ENCODE measurements around the gene MED10. TPM values are rescaled to one million over a fixed set of nuclear protein-coding genes. Genes with fewer than 3 reads are reported as not detected.

Gene MED10
- total RNA-seq, 1 experiment from 2014 or later, result 30.0 TPM

DNA sequence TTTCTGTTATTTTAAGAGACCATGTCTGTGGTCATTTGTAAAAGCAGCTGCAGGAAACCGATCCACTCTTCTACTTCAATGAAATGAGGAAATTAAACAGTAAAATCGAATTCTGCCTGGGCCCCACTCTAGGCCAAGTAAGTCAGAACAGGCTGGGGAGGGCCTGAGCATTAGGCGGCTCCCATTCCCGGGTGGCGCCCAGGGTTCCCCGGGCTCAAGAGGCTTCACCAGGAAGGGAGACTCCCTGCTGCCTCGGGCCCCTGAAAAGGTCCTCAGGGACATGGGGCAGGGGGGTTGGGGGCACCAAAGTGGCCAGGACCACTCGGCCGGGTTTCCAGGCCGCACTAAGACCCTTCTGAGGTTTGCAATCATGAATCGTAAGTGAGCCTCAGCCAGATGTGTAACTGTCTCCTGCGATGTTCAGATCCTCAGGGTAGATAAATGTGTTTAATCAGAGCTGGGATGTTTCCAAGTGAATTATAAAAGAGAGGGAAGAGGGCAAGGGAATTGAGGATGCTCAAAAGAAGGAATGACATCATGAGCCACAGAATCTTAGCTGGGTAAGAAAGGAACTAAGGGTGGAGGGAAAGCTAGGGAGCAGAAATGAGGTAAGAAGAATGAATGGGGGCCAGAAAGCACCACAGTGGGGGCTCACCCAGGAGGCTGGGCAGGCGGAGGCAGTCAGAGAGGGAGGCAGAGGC lies 24.6 kb downstream of the MED10 start:
- no peak for DNase-seq (ENCODE audit: extremely low read depth, low read depth)

DNA sequence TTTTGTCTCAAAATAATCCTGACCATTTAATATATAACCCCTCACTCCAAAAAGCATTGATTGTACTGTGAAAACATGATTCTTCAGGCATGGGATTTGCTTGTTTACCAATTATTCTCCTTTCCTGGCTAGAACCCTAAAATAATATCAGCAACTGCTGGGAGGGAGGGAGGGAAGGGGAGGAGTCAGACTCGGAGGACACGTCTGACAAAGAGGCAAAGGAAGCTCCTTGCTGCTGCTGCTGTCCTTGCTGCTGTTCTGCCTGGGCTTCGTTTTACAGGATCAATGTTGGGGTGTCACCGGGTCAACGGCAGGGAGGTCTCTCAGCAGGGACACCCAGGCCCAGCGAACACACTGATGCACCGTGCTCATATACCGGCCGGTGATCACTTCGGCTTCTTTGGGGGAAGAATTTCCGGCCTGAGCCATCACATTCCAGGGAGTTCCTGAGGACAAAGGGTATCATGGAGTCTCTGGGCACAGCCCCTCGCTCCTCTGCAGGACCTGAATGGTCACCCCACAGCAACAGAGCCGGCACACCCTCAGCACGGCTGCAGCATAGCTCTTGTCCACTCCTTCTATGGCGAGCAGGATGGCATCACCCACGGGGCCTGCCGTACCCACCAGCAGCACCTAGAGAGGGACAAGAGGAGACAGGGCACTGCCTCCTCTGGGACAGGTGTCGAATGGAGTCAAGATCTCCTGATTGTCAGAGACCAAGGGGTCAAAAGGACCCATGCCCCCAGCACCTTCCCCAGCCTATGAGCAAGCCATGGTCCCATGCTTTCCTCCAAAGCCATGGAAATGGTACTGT lies 27.9 kb downstream of the MED10 start:
- DNase-seq (ENCODE audit: extremely low read depth, low read depth), result no peak

DNA sequence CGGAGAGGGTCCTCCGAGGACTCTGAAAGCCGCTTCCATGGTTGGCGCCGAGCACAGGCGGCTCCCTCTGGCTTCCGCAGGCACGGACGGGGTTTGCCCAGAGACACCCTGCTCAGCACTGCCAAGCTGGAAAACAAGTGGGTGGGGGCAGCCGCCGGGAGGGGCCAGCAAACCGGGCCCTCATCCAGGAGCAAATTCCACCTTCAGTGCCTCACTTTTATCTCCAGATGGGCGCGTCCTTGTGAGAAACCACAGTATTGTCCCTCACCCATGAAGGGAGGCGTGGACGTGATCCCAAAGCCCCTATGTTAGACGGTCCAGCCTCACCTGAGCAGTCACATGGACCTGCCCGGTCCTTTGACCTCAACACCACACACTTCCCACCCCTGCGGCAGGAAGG lies 29.0 kb downstream of the MED10 start:
- no peak for DNase-seq (ENCODE audit: extremely low read depth, low read depth)

DNA sequence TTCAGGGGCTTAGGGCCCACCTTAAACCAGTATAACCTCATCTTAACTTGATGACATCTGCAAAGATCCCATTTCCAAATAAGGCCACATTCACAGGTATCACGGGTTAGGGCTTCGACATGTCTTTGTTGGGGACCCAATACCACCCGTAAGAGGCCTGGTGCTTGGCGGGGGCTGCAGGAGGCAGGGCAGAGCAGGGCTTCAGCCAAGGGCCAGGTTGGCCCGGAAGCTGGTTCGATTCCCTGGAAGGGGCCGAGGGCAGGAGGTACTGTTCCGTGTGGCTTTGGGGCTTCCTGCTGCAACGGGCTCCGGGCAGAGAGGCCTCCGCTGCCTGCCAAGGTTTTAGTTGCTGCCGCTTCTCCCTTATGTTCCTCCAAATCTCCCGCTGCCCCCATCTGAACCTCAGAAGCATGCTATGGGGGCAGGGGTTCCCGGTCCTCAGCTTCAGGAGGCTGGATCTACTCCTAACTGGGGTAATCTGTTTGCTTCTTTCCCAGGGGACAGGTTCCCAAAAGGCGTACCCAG lies 29.8 kb downstream of the MED10 start:
- no peak for DNase-seq (ENCODE audit: extremely low read depth, low read depth)

DNA sequence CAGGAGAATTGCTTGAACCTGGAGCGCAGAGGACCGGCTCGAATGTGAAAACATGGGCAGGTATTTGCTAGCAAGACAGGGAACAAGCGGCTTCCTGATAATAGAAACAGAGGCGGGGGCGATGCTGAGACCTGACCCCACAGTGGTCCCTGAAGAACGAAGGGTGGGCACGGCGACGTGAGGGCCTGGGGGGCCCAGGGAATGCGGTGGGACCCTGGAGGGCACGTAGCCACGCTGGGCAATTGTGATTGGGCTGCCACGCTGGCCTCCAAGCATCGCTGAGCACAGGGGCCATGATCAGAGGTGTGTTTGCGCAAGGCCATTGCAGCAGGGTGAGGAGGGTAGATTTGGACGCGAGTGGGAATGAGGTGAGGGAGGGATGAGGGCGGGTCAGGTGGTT lies 30.7 kb downstream of the MED10 start:
- DNase-seq (ENCODE audit: extremely low read depth, low read depth), result no peak

DNA sequence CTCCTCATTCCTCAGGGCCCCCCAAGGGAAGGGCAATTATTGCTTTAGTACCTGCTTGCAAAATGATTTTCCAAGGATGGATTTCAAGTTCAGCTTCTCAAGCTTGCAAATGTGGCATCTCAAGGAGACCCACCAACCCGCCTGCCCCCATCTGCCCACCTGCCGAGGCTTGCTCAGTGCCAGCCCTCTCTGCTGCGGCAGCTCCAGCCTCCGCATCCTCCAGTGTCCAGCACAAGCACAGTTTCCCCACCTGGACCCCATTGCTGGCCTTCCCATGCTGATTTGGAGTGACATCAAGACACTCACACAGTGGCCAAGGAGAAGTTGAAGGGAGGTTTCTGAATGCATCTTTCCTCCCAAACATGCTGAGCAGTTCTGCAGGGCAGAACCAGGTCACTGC lies 31.2 kb downstream of the MED10 start:
- DNase-seq (ENCODE audit: extremely low read depth, low read depth), result no peak

DNA sequence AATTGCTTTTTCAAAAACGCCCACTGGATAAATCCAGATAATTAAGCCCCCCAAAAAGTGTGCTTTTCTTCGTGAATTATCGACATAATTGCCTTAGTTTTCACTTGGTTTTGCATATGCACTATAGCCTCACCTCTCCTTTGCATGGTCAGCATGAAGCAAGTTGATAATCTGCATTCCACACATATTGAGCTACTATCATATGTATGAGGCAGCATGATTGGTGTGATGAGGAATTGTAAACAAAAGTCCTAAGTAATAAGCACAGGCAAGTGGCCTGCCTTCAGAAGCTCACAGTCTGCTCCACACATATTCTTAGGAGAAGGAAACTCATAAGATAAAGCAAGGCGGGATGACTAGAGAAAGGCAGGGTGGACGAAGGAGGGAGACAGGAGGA lies 33.8 kb downstream of the MED10 start:
- no peak for DNase-seq (ENCODE audit: extremely low read depth, low read depth)

DNA sequence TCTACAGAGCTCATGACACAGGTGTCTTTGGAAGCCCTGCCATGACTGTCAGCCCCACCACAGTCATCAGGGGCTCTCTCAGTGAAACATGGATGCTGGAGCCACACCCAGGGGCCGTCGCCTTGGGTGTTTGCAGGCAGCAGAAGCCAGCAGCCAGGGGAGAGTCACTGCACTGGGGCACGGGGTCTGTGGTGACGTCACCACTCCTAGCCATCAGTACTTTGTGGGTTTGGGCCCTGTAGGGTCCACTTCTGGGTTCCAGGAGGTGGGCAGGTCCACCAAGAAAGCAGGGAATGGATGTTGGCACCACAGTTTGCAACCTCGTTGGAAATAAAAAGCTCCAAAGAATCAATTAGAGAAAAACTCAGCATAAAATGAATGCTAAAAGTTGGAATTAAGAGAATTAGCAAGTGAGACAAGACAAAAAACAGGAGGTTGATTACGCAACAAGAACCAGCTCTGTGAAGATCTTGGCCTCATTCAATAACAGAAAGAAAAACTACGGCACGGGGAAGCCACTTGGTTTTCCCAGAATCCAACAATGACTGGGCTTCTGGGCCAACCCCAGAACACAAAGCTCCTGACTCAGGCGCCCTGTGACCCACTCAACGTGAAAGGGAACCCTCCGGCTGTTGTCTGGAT lies 34.3 kb downstream of the MED10 start:
- no peak for DNase-seq (ENCODE audit: extremely low read depth, low read depth)

DNA sequence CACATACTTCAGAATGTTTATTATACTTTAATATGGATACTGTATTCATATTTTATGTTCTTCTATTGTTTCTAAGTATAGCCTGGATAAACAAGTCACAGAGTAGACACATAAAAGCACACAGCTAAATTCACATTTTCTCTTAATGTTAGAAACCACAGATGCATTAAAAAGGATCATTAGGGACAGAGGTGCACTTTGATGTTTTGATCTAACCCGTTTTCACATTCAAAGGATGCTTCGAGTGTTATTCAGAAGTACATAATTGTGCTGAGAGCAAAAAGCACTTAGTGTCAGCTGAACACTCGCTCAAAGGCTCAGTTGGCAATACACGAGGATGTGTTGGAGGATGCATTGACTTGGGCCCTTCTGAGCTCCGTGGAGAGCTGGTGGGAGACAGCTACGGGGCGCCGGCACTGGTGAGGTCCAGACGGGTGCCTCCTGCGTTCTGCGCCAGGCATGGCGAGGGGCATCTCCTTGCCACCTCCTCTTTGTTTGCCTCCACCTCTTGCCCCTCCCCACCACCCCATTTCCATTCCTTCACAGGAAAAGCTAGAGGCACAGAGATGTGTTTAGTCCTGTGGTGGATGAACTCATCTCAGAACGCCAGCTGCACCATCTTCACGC lies 35.5 kb downstream of the MED10 start:
- DNase-seq (ENCODE audit: extremely low read depth, low read depth), result no peak

DNA sequence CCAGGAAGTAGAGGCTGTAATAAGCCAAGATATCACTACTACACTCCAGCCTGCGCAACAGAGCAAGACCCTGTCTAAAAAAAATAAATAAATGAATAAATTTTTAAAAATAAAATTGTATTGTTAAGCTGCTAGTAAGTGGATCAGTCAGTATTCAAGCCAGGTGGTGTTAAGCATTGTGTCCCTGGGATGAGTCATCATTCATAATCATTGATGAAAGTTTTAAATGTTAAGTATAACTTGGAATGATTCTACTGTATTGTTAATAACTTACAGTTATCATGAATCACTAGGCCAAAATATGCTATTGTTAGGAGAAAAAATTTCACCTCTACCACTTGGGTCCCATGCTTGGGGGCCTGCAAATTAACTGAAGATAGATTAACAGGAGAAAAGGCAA lies 38.2 kb downstream of the MED10 start:
- DNase-seq (ENCODE audit: extremely low read depth, low read depth), result no peak

DNA sequence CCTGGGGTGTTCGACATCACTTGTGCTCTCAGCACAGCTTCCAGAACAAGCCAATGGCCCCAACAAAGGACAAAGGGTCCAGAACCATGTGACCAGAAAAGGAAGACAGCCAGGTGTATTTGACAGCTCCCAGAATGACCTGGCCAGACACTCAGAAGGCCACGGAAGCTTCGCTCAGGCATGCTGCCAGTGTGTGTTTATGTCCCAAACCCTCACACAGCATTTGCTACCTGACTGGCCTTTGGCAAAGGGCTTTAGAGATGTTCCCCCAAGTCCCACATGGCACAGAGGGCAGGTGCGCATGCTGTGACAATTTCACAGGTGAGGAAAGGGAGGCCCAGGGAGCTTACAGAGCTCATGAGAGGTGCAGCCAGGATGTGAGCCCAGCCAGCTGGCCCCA lies 39.5 kb downstream of the MED10 start:
- no peak for DNase-seq (ENCODE audit: extremely low read depth, low read depth)

DNA sequence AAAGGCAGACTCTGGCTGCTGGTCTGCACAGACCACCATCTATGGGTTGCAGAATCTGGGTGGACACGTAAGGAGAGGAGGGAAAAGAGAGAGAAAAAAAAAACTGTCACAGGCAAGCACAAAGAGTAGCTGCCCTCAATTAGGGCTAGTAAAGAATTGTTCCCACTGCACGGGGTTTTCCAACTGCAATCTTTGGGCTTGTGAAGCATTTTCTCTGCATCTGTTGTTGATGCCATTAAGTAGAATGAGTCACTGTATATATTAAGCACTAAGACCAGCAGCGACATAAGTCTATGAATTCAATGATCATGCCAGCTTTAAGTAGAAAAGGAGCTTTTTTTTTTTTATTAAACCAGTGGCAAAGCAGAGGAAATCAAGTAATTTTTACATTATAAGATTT lies 40.2 kb downstream of the MED10 start:
- no peak for DNase-seq (ENCODE audit: extremely low read depth, low read depth)

DNA sequence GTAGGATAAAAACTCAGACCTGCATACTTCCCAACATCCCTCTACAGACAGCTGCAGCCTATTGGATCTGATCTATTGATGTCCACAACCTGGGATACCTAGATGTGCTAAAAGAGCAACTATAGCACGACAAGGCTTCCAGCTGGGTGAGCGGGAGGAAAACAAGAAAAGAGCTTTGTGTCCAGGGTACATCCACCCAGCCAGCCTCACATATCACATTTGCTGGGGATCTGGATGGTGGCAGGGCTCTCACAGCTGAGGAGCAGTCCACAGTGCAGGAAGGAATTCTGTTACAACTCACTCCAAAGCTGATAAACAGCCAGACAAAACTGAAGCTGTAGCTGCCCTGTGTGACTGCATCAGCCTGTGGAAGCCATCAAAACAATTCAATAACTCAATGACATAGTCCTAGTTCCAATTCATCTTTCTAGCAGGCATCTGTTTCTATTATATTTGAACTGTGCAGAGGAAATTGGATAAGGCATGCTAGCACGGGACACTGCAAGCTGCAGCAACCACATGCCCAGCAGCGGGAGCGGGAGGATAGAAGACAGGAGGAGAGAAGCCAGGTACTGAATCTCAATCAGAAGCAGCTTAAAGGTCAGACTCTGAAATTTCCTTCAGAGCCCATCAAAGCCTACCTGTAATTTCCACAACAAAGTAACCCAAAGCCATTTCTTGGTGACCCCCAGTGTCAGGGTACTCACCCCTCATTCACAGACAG lies 45.0 kb downstream of the MED10 start:
- DNase-seq (ENCODE audit: extremely low read depth, low read depth), result no peak

DNA sequence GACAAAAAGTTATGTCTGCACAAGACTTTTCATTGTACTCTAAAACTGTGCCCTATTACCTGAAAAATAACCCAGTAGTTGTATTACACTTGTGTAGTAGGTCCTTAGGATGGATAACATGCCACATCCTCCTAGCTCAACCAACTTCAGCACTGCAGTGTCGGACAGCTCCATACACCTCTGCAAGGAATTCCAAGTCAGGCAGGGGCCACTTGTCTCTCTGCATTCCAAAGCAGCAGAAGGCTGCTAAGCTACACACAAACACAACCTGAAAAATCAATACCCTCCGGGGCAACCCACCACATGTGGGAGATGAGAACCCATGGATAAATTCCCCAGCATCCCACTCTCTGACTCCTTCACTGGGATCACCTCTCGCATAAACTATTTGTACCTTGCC lies 50.2 kb downstream of the MED10 start:
- peak; percentile 30 for DNase-seq (ENCODE audit: extremely low read depth, low read depth)

DNA sequence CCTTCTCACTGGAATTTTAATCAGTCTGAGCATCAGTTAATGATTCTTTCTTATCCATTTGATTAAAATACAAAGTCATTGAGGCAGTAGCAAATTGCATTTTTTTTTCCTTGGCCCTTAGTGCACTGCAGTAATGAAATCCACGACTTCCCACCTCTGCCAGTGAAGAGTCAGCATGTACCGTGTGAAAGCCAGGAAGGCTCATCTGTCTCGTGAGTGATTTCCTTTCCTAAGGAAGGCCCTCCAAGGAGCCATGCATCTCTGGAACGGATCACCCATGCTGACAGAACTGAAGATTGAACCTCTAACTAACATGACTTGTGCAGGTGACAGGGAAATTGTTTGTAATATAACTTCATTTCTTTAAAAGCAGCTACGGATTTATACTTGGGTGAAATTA lies 51.6 kb downstream of the MED10 start:
- DNase-seq (ENCODE audit: extremely low read depth, low read depth), result no peak

DNA sequence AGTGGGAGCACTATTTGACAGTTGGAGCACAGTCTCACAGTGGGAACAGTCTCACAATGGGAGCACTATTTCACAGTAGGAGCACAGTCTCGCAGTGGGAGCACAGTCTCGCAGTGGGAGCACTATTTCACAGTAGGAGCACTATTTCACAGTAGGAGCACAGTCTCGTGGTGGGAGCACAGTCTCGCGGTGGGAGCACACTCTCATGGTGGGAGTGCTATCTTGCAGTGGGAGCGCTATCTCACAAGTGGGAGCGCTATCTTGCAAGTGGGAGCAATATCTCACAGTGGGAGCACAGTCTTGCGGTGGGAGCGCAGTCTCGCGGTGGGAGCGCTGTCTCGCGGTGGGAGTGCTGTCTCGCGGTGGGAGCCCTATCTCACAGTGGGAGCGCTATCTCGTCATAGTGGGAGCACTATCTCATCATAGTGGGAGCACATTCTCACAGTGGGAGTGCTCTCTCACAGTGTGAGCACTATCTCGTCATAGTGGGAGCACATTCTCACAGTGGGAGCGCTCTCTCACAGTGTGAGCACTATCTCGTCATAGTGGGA lies 56.1 kb downstream of the MED10 start:
- DNase-seq (ENCODE audit: extremely low read depth, low read depth), result no peak

Measured in NCI-H460 (cell line).